HG03066 (cell line): ENCODE results near the gene TDRD7.
"Not testable (repeated sequence)": the region's sequence is repeated elsewhere in the genome, so short reads cannot be mapped to it uniquely, and the experiment has no call there.

Experiments used
- ATAC-seq: cut with Tn5 transposase; IDR thresholded peaks from one replicate; pipeline ENCODE4 v1.9.1; 2021; ENCODE audit warnings: low read depth; ENCODE audit not compliant: unreplicated experiment

Gene TDRD7

DNA sequence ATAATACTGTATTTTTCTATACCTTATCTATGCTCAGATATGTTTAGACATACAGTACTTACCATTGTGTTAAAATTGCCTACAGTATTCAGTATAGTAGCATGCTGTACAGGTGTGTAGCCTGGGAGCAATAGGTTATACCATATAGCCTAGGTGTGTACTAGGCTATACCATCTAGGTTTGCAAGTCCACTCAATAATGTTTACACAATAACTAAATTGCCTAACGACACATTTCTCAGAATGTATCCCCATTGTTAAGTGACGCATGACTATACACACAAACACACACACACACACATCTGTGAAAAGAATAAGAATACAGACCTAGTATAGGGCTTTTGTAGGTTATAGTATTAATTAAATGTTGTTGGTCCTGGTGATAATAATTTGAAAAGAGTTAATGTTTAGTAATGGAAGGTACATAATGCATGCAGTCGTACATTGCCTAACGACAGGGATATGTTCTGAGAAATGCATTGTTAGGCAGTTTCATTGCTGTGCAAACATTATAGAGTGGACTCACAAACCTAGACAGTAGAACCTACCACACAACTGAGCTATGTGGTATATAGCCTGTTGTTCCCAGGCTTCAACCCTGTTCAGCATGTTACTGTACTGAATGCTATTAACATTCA lies 13.6 kb downstream of the TDRD7 start:
- no peak for ATAC-seq

DNA sequence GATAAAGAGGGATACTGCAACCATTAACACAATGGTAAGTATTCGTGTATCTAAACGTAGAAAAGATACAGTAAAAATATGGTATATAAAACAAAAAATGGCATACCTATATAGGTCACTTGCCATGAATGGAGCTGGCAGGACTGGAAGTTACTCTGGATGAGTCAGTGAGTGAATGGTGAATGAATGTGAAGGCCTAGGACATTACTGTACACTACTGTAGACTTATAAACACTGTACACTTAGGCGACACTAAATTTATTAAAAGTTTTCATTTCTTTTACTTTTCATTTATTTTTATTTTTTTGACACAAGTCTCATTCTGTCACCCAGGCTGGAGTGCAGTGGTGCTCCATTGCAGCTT lies 14.1 kb downstream of the TDRD7 start:
- no peak for ATAC-seq

DNA sequence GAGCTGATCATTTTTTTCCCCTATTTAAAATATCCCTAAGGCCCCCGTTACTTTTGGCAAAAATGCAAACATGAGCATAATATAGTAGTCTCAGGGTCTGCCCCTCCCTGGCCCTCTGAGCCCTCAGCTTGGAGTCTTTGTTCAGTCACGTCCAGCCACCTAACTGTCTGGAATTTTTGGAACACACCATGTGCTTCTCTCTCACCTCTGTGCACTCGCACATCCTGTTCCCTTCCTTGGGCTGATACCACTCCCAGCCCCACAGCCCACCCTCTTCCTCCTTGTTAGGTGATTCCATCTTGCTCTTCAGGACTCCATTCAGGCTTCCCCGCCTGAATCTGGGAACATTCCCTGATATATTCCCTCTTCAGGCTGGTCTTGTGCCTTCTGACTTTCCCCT lies 16.0 kb downstream of the TDRD7 start:
- ATAC-seq: no peak

DNA sequence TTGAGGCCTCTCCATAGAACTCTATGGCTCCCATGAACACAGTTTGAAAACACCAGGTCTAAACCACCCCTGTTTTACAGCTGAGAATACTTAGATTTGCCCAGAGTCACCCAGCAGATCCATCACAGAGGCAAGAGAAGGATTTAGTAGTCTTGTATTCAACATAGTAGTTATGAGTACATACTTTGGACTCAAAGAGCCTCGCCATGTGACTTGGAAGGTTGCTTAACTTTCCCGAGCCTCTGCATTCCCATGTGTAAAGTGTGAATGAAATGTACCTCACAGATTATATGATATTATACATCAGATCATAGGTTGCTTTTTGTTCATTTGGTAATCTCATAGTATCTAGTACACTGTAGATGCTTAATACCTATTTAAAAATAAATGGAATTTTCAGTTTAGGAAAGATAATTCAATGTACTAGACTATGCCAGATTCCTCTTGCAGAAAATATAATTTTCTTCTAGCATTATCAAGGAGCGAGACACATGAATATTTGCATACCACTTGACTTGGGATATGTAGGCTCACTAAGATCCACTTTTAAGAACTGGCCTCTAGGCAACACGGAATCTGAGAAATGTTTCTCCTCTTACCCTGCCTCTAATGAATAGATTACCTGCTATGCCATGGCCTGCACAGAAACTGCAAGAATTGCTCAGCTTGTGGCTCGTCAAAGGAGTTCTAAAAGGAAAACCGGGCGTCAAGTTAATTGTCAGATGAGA lies 18.6 kb downstream of the TDRD7 start:
- no peak for ATAC-seq

DNA sequence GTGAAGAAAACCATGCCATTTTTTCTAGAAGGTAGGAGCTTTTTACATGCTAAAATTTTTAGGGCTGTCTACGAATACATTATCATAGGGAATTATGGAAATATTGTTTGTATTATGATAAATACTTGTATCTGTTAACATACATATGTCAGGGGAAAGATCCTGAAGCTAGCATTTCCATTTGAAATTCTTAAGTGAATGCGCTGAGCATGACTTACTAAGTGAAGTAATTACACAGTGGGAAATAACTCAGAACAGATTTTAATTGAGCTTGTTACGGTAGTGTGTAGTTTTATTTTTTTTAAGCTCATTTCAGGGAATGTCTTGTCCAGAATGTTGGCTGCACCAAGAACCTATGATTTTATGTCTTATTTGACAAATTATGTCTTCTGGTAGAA lies 19.1 kb downstream of the TDRD7 start:
- no peak for ATAC-seq

DNA sequence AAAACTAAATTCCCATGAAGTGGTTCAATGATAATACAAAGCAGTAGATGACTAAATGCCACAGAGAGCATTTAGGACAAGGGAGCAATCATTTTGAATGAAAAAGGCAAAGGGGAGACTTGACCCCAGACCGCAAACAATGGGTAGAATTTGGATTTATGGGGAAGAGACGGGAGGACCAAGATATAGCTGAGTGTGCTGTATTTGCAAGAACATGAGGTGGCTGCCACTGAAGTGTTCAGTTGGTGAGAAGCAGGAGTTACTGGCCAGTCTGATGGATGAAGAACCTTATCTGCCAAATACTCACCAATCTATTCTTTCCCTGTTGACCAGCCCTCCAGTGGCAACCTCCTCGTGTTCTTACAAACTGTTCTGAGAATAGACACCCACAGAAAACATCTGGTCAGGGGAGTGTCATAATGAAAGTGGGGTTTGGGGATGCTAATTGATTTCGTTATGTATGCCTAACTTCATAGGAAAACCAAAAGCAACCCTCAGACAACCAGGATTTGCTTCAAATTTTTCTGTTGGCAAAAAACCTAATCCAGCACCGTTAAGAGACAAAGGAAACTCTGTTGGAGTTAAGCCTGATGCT lies 19.8 kb downstream of the TDRD7 start:
- ATAC-seq: no peak

DNA sequence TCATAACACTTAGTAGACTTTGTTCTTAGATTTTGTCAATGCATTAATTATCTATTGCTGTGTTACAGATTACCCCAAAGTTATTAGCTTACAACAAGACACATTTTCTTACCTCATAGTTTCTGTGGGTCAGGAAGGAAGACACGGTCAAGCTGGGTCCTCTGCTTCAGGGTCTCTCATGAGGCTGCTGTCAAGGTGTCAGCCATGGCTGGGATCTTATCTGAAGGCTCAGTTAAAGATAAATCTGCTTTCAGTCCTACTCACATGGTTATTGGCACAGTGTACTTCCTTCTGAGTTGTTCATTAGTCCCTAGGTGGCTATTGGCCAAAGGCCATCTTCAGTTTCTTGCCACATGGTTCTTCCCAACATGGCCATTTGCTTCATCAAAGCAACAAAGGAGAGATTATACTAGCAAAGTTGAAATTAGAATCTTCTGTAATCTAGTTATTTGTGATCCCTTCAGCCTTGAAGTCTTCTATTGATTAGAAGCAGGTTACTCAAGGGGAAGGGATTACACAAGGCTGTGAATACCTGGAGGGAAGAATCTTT lies 25.2 kb downstream of the TDRD7 start:
- no peak for ATAC-seq

DNA sequence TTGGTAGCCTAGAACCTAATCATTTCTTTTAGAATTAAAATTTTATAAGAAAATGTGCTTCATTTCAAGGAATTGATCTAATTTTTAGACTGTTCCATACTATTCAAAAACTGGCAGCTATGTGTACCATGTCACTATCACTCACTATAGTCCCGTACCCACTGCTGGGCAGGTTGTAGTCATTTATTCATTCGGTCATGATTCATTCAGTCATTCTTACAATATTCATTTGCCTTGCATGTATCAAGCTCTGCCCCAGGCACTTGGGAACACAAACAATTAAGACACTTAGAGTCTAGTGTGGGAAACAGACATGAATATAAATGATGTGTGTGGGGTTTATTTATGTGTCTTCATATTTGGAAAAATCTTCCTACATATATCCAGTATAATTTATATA lies 26.4 kb downstream of the TDRD7 start:
- ATAC-seq: no peak

DNA sequence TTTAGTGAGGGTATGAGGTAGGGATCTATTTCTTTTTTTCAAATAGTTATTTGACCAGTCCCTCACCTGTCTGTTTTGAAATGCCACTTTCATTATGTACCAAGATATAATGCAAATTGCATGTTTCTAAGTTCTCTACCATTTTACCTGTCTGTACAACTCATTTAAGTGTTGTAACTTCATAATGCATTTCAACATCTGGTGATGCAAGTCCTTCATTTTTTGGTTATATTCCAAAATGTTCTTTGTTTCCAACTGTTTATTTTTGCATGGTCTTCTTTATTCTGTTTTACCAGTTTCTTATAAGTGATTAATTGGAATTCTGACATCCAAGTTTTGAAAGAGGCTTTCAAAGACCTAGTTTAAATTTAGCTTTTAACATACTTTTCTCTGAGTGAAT lies 26.8 kb downstream of the TDRD7 start:
- ATAC-seq: no peak

DNA sequence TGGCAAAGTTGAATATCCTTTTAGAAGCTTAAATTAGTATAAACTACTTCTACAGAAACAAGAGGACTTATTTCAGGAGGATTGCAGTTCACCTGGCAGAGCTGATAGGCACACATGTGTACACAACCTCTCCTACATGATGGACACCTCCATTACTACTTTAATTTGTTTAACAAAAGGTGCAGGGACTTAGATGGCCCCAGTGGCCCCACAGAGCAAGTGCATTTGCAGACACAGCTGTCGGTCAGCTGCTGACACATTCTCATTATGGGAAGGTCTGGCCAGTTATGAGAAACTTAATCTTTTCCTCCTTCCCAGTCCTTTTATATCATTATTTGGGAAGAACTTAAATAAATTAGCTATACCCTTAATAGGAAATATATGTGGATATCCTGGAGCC lies 28.3 kb downstream of the TDRD7 start:
- ATAC-seq: no peak

DNA sequence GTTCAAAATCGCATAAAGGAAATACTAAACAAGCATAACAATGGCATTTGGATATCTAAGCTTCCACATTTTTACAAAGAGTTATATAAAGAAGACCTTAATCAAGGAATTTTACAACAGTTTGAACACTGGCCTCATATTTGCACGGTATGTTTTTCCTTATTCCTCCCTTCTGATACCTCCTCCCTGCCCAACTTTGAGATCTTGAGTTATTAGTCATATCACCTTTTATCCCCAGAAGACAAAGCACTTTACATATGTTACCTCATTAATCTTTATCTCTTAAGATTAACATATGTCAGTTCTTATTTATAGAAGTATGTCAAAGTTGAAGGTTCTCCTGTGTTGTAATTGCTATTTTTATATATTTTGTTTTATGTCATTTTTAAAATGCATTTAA lies 29.8 kb downstream of the TDRD7 start:
- ATAC-seq: no peak

DNA sequence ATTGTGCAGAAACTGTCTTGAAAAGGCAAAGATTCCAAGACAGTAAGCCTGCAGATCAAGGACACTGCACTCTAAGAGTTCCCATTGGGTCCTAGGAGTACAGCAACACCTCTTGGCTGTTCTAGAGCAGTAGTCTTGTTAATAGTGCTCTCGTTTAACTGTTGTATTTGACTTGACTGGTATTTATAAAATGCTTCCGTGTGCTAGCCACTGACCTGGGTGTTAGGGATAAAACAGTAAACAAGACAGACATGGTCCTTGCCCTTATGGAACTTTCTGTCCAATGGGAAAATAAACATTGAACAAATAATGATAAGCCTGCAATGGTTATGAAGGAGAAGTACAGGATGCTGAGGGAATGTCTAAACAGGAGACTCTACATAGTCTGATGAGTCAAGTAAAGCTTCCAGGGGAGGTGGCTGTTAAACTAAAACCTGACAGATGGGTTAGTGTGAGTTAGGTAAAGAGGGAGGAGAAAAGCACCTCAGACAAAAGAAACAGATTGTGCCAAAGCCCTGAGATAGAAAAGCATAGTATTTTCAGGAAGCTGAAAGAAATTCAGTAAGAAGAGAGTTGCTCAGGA lies 33.3 kb downstream of the TDRD7 start:
- ATAC-seq: no peak

DNA sequence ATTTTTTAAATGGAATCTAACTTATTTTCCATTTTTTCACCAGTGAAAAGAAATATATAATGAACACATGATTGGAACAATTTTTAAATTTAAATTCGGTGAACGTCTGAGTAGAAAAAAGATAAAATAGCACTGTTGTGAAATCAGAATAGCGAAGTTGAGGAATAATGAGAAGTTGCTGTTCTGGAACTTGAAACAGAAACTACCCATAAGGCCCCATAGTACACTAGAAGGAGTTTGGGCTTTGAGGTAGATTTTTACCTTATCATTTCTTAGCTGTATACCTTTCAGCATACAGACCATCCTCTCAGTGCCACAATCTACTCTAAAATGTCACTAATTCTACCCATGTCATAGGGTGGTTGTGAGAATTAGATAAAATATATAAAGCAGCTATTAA lies 35.1 kb downstream of the TDRD7 start:
- ATAC-seq: no peak

DNA sequence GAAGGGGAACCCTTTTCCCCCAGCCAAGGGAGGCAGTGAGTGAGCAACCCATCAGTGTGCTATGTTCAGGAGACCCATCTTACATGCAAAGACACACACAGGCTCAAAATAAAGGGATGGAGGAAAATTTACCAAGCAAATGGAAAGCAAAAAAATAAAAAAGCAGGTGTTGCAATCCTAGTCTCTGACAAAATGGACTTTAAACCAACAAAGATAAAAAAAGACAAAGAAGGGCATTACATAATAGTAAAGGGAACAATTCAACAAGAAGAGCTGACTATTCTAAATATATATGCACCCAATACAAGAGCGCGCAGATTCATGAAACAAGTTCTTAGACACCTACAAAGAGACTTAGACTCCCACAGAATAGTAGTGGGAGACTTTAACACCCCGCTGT lies 41.7 kb downstream of the TDRD7 start:
- ATAC-seq: not testable (repeated sequence)

DNA sequence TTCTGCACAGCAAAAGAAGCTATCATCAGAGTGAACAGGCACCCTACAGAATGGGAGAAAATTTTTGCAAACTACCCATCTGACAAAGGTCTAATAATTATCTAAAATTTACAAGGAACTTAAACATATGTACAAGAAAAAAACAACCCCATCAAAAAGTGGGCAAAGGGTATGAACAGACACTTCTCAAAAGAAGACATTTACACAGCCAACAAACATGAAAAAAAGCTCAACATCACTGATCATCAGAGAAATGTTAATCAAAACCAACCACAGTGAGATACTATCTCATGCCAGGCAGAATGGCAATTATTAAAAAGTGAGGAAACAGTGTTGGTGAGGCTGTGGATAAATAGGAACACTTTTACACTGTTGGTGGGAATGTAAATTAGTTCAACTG lies 44.9 kb downstream of the TDRD7 start:
- not testable (repeated sequence) for ATAC-seq

DNA sequence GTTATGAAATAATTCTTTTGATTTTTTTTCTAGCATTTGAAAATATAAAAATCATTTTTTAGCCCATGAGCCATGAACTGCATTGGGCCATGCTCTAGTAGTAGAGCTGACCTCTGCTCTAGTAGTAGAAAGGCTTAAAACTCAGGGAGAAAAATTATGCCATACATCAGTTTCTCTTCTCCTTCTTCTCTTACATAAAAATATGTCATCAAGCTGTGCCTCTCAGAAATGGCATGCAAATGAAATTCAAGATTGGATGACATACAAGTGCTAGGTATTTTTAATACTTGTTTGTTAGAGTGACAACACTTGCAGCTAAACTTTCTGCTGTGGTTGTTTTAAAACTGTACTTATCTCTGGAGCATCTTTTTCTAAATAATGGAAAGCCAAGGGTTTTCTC lies 47.4 kb downstream of the TDRD7 start:
- ATAC-seq: no peak

DNA sequence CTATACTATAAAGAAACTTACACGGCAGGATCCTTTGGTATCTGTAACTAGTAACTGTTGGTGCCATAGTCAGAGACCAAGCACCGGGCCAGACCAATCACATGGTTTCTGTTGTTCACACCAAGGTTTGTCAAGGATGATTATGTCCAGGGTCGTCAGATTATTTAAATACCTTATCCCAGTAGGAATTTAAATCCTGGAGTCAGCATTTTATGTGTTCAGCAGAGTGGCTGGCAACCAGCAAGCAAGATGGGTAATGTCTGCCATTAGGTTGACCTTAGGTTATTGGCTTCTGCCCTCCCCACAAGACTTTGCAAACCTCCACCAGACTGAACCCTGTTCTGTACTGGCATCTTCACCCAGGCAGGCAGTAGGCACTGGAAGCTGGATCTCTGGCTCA lies 50.3 kb downstream of the TDRD7 start:
- ATAC-seq: no peak

DNA sequence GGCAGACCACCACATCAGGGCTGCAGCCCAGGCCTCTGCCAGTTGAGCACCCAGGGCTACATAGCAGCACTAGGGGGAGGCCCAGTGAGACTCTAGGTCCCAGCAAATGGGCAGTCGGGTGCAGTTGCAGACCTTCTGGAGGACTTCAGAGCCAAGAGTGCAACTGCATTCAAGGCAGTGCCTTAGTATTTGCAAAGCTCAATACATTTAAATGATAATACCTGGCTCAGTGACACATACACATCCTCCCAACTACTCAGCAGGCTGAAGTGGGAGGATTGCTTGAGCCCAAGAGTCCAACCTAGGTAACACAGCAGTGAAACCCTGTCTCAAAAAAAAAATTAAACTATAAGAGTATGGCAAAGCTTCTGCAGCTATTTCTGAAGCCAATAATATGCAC lies 51.0 kb downstream of the TDRD7 start:
- ATAC-seq: no peak

DNA sequence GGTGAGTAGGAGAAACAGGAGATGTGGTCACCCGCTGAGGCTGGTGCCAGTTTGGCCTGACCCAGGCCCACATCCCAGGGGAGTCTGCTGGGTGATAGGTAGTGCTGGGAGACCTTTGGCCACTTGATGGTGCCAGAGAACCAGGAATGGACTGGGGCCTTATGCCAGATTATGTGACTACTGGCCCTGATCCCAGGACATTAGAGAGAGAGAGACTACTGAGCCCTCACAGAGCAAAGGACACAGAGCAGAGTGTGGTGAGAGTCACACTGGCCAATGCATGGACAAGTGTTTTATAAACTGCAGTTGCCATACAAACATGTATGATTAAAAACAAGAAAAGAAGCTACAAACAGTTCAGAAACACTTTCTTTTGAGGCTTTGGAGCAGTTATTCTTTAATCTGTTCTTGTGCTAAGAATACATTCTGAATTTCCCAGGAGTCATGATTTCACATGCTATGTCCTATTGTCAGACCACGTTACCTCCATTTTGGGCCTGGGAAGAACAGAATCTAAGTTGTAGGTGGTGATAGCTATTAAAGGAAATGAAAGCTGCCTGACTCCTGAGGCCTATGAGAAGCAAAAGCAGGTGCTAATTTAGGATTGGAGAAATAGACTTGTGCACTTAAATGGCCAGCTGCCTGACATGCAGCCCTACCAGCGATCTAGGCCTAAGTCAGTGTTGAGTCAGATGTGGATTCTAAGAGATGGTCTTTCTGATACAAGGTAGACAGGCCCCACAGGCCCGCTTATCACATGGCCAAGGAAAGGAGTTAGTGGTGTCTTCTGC lies 57.0 kb downstream of the TDRD7 start:
- peak; percentile 77 for ATAC-seq

DNA sequence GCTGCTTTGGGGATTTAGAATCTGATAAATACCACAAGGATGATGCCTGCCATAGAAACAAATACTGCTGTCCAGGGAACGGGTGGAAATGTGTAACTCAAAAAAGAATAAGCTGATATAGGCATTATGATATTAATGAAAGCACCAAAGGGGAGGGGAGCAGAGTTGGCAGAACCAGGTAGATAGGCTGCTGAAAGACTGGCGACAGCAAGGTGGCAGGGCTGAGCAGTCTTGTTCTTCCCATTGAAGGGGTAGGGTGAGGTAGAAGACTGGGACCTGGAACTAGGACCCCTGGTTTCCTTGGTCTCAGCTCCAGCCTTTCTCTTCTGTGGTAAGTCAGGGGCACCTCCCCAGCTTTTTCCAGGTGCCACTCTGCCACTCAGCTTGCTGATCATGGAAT lies 58.2 kb downstream of the TDRD7 start:
- ATAC-seq: no peak

DNA sequence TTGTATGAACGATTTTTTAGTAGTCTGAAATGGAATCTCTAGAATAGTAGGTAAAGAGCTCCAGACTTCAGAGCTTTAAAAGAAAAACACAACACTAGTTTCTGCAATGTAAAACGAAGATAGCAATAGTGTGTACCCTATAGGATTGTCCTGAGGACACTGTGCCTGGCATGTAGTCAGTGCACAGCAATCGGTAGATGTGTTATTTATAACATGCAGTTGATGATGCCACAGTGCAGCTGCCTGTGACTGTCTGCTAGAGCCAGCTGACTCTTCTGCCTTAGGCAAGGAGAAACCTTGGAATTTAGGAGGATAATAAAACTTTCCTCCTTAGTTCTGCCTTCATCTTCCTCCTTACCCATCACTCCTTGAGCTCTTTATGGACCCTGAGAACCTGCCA lies 61.8 kb downstream of the TDRD7 start:
- no peak for ATAC-seq
